ENCODE data around the gene OSGEP.

- no peak for TF ChIP-seq POLR2AphosphoS5 (IDR thresholded peaks at IDR 0.05)
- TF ChIP-seq CTCF (IDR thresholded peaks at IDR 0.05) = no peak
- no peak for TF ChIP-seq EP300 (IDR thresholded peaks at IDR 0.05)
Observed at GRCh38 chr14:20427231-20428009, 27.2 kb downstream of the OSGEP start.

All from stomach (tissue), 4 donors.